Activated CD4-positive, alpha-beta T cell treated with anti-CD3 and anti-CD28 coated beads, Interleukin-2, amount 10 ng/mL, durations not matched to agents 24 days and 14 days (primary cell): ENCODE measurements around the gene CXCL10. TPM values are rescaled to one million over a fixed set of nuclear protein-coding genes. Genes with fewer than 3 reads are reported as not detected.
"Not testable (repeated sequence)": the region's sequence is repeated elsewhere in the genome, so short reads cannot be mapped to it uniquely, and the experiment has no call there.

Experiments used
- DNase-seq: peaks from one replicate; pipeline ENCODE4 v3.0.0; 2022
- H3K27ac Mint-ChIP-seq: one replicate; pipeline ENCODE4 v1.8.0; 2022; ENCODE audit warnings: mild to moderate bottlenecking, mixed read lengths
- H3K27me3 Mint-ChIP-seq: one replicate; pipeline ENCODE4 v1.8.0; 2022; ENCODE audit warnings: mixed read lengths
- H3K36me3 Mint-ChIP-seq: one replicate; pipeline ENCODE4 v1.8.0; 2022; ENCODE audit warnings: low read depth, mild to moderate bottlenecking, mixed read lengths
- H3K4me1 Mint-ChIP-seq: one replicate; pipeline ENCODE4 v1.8.0; 2021; ENCODE audit warnings: mixed read lengths
- H3K4me3 Mint-ChIP-seq: one replicate; pipeline ENCODE4 v1.8.0; 2022; ENCODE audit warnings: mild to moderate bottlenecking, moderate library complexity, mixed read lengths
- H3K9me3 Mint-ChIP-seq: one replicate; pipeline ENCODE4 v1.8.0; 2021; ENCODE audit warnings: mixed read lengths
- intact Hi-C: fragments of 100-400 bp; cut with micrococcal nuclease; formaldehyde crosslinking; loops from one replicate; pipeline ENCODE4 v1.15.1; 2023
- total RNA-seq: library from RNA; stranded (reverse); gene quantifications from 2 replicates; pipeline ENCODE4 v1.2.3, GENCODE V29; 2022

CXCL10 gene
- total RNA-seq, 1 donor from 2014 or later, result 4.3 TPM

DNA sequence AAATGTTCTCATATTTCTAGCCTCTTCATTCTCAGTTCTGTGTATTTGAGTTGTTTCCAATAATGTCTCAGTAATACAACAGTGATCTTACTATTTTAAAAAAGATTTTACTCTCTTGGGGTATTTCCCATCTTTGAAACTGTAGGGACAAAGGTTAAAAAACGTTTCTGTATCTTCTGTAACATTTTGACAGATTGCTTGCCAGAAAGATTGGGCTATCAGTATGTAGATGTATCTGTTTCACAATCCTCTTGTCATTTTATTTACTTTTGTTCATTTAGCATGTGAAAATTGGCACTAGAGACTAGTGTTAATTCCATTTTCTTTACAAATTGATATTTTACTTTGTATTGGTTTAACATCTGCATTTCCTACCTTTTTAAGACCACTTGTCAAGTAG is 9.8 kb downstream of the CXCL10 start:
- no peaks in the 10 kb centered on the region for H3K36me3 Mint-ChIP-seq
- H3K4me1 Mint-ChIP-seq, result peaks cover 10% of the 10 kb centered on the region
- H3K27me3 Mint-ChIP-seq, result peaks cover 4% of the 10 kb centered on the region
- H3K4me3 Mint-ChIP-seq, result no peak overlapping the region
- intact Hi-C loops, result no loop called here
- DNase-seq, result no peak
- H3K27ac Mint-ChIP-seq, result no peak overlapping the region
- H3K9me3 Mint-ChIP-seq, result no peaks in the 10 kb centered on the region

DNA sequence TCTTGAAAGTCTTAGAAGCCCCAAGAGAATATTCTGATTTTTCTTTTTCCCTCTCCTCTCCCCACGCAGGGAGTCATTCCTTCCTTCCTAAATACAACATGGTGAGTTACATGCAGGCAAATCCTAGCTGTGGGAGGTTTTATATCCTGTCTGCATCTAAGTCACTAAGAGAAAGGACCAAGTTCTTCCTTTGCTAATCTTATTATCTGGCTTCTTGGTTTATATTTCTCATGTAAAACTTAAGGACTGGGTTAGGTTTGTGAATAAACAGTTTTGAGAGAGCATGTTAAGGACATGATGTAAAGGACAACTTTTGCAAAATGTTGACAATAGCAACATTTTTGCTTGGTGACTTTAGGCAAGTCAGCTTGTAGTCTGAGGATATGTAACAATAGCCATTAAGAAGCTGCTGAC is 10.9 kb downstream of the CXCL10 start:
- H3K4me3 Mint-ChIP-seq, result no peak overlapping the region
- peaks cover 10% of the 10 kb centered on the region for H3K4me1 Mint-ChIP-seq
- no peak for DNase-seq
- H3K36me3 Mint-ChIP-seq, result no peaks in the 10 kb centered on the region
- H3K27ac Mint-ChIP-seq, result no peak overlapping the region
- H3K9me3 Mint-ChIP-seq, result no peaks in the 10 kb centered on the region
- H3K27me3 Mint-ChIP-seq, result peaks cover 8% of the 10 kb centered on the region
- intact Hi-C loops, result no loop called here

DNA sequence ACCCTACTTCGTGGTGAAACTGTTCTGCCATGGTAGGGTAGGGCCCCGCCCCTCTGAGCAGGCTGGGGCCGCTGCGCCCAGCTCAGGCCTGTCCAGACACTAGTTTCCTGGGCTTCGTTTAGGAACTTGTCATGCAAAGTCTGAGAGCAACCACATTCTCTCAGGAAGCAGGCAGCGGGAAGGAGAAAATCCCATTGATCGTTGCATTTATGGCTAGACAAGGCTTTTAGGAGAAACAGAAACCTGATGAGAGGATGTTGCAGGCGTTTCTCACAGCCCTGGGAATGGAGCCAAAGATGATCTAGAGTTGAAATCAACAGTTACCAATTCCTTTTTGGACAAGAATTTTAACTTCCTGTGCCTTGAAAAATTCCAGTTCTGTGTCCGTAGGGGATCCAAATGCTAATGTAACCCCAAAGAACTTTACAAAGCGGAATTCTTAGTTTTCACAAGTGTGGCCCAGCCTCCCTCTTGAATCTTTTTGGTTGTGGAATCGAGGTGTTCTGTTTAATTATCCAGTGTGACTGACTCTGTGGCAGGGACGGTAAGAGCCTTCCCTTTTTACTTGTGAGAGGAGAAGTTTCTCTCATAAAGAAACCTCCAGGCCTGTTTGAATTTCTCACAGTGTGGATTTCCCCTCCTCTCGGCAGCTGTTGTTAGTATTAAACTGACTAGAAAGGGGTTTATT is 11.5 kb downstream of the CXCL10 start:
- no peak overlapping the region for H3K4me3 Mint-ChIP-seq
- H3K27me3 Mint-ChIP-seq, result peaks cover 13% of the 10 kb centered on the region
- H3K4me1 Mint-ChIP-seq, result peaks cover 10% of the 10 kb centered on the region

DNA sequence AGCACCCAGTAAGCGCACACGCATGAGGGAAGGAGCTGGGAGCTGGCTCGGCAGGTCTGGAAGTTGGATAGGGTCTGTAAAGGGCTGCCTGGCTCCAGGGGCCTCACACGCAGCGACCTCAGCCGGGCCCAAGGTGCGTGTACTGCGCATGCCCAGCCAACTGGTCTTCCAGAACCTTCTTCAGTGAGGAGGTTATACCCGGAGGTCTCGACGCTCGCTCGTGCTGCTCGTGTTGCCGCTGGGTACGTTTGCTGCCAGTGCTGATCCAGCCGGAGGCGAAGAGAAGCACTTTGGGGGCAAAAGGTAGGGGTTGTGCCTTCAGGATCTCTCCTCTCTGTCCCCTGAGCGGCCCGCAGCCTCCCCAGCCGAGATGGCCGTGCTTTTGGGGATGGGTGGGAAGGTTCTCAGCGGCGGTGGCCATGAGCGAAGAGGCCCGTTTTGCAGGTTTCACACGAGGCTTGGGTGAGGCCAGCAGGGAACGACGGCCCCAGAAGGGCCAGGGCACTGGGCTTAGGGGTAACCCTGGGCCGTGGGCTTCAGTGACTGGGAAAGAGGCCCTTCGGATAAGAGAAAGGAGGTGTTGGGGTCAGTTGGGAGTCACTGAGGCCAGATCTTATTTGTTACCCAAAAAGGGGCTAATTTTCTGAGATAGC is 12.2 kb downstream of the CXCL10 start:
- Mint-ChIP-seq H3K27me3 (peaks cover 14% of the 10 kb centered on the region), H3K36me3 (no peaks in the 10 kb centered on the region), H3K4me1 (peaks cover 5% of the 10 kb centered on the region), H3K9me3 (no peaks in the 10 kb centered on the region), H3K4me3 (no peak overlapping the region), H3K27ac (no peak overlapping the region)
- intact Hi-C loops, result no loop called here
- DNase-seq, result no peak

More for the DNA sequence above, 11.5 kb downstream of the CXCL10 start:
- no peaks in the 10 kb centered on the region for H3K9me3 Mint-ChIP-seq
- no peak overlapping the region for H3K27ac Mint-ChIP-seq
- no peak for DNase-seq
- intact Hi-C loops, result no loop called here
- no peaks in the 10 kb centered on the region for H3K36me3 Mint-ChIP-seq

DNA sequence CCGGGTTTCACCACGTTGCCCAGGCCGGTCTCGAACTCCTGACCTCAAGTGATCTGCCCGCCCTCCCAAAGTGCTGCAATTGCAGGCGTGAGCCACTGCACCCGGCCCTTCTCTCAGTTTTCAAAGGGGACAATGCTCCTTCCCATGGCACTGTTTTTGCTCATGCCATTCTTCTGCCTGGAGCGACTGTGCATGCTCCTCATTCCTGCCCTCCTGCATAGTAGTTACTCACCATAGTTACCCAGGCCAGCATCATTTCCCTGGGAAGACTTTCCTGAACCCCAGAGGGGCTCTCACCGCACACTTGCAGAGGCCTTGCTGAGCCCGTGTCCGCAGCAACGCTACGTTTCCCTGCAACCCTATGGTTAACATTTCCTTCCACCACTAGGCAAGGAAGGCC is 12.7 kb downstream of the CXCL10 start:
- no peak overlapping the region for H3K4me3 Mint-ChIP-seq
- intact Hi-C loops, result no loop called here
- no peak overlapping the region for H3K27ac Mint-ChIP-seq
- H3K4me1 Mint-ChIP-seq, result peaks cover 5% of the 10 kb centered on the region
- no peaks in the 10 kb centered on the region for H3K9me3 Mint-ChIP-seq
- peaks cover 14% of the 10 kb centered on the region for H3K27me3 Mint-ChIP-seq
- no peak for DNase-seq
- H3K36me3 Mint-ChIP-seq, result no peaks in the 10 kb centered on the region

DNA sequence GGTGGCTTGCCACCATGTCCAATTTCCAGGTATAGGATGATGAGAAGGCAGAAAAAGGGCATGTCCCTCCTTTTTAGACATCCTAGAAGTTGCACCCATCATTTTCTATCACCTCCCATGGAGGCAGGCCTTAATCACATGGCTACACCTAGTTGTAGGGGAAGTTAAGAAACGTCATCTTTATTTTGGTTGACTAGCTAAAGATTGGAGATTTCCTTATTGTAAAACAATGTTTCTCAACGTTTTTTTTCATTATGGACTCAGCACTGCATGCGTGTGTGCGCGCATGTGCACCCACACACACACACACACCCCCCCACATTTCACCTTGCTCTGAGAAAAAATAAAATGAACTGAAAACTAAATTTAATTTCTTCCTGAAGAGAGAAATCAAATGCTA is 14.0 kb downstream of the CXCL10 start:
- H3K9me3 Mint-ChIP-seq, result no peaks in the 10 kb centered on the region
- no peaks in the 10 kb centered on the region for H3K36me3 Mint-ChIP-seq
- intact Hi-C loops, result no loop called here
- H3K27ac Mint-ChIP-seq, result no peak overlapping the region
- H3K27me3 Mint-ChIP-seq, result peaks cover 12% of the 10 kb centered on the region
- peaks cover 5% of the 10 kb centered on the region for H3K4me1 Mint-ChIP-seq
- no peak for DNase-seq
- H3K4me3 Mint-ChIP-seq, result no peak overlapping the region

DNA sequence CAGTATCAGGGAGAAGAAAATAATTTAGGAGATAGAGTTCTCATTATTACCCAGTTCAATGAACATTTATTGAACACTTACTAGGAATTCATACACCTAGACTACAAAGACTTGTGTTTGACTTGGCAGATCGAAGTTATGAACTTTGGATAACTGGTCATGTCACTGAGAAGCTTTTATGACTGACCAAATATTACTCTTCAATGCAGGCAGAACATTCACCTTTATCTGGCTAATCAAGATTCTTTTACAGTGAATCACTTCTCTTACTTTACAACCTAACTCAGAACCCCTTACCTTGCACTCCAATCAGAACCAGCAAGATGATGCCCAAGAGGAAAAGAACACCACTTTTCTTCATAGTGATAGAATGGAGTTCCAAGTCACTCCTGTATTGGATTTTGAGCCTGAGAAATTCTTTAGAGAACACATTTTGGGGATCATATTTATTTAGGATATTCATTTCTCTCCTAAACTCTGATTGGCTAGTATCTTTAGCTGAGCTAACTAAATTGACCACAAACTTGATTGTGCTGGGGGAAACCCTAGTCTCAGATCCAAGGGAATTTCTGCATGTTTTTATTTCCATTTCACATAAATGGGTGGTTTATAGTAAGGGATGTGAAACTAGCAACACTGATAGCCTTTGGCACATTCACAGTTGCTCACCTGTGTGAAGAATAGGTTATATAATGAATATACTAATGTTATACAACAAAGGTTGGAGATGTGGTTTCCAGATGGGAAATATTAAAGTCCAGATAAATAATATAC is 16.0 kb downstream of the CXCL10 start, which contains the start of gene CXCL9:
TSS of gene CXCL9 (minus strand) at position 421 of the 774 bp plus-strand sequence. CDS start at position 361, 60 bp downstream.
- intact Hi-C loops, result no loop called here
- H3K4me1 Mint-ChIP-seq, result peaks cover 10% of the 10 kb centered on the region

DNA sequence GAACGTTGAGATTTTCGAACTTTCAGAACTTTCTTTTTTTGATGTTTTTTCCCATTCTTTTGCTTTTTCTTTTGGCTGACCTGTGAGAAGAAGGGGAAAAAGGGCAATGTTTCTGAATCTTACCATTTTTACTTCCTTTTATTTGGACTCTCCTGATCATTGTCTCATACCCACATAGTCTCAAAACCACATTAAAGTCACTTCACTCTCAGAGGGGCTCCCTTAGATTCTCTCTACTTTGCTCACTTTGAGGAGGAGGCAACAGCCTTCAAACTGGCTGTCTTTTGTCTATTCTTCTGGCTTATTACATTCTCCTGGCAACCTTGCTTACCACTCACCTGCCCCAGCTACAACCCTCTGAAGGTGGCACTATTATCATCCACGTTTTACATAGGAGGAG is 19.7 kb downstream of the CXCL10 start:
- H3K4me3 Mint-ChIP-seq, result no peak overlapping the region
- H3K36me3 Mint-ChIP-seq, result no peaks in the 10 kb centered on the region
- intact Hi-C loops, result no loop called here
- H3K4me1 Mint-ChIP-seq, result peaks cover 6% of the 10 kb centered on the region
- peaks cover 9% of the 10 kb centered on the region for H3K27me3 Mint-ChIP-seq
- H3K9me3 Mint-ChIP-seq, result no peaks in the 10 kb centered on the region
- no peak for DNase-seq
- no peak overlapping the region for H3K27ac Mint-ChIP-seq

More for the DNA sequence above, 16.0 kb downstream of the CXCL10 start, which contains the start of gene CXCL9:
- Mint-ChIP-seq H3K27me3 (peaks cover 12% of the 10 kb centered on the region), H3K36me3 (no peaks in the 10 kb centered on the region), H3K4me3 (no peak within 1 kb of the TSS), H3K27ac (no peak within 1 kb of the TSS), H3K9me3 (no peaks in the 10 kb centered on the region)
- no peak for DNase-seq

DNA sequence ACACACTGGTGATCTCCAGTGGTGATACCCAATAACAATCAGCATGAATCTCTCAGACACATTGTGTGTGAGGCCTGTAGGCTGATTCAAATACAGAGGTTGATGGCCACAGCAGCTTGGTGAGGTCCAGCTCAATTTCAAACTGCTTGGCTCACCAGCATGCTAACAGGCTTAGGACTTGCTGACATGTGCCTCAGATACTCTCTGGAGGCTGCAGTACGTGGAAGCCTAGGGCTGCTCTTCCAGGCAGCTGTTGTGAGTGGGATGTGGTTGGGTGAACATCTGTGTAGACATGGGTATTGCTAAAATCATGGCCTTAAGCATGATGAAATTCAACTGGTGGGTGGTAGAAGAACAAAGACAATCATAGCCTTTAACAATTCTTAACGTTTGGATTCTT is 20.3 kb downstream of the CXCL10 start:
- Mint-ChIP-seq H3K36me3 (no peaks in the 10 kb centered on the region), H3K4me3 (no peak overlapping the region), H3K4me1 (peaks cover 6% of the 10 kb centered on the region), H3K27me3 (peaks cover 6% of the 10 kb centered on the region), H3K9me3 (no peaks in the 10 kb centered on the region), H3K27ac (no peak overlapping the region)
- no peak for DNase-seq
- intact Hi-C loops, result no loop called here

DNA sequence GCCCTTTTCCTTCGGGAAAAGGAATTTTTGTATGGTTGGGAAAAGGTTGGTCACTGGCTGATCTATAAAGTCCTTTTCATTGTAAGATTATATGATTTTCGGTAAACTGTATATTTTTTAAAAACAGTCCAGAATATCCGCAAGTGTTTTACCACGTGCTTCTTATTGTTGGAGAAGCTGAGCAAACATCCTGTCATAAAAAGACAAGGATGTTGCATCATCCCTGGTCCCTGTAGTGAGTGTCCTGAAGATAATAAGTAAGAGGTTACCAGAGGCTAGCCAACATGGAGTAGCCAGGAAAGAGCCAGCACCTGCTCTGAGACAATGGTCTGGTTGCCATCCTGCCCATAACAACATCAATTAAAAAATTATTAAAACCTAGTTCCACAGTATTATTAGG is 21.1 kb downstream of the CXCL10 start:
- no peak overlapping the region for H3K27ac Mint-ChIP-seq
- H3K36me3 Mint-ChIP-seq, result no peaks in the 10 kb centered on the region
- no peaks in the 10 kb centered on the region for H3K9me3 Mint-ChIP-seq
- H3K4me1 Mint-ChIP-seq, result peaks cover 6% of the 10 kb centered on the region
- intact Hi-C loops, result no loop called here
- H3K27me3 Mint-ChIP-seq, result peaks cover 4% of the 10 kb centered on the region
- no peak for DNase-seq
- H3K4me3 Mint-ChIP-seq, result no peak overlapping the region

DNA sequence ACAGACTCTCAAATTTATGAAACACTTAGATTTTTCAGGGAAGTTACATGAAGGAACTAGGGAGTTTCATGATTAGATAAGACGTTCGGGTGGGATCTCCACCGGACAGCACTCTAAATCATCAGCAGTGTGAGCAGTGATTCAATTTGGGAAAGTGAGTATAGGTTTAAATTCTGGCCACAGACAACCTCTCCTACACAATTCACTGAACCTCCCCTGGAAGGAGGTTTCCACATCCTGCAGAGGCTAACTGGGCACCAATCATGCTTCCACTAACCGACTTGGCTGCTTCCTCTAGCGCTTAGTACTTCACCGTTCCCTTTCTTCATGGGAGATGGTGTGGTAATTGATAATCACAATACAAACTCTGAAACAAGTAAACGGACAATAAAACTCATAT is 21.6 kb downstream of the CXCL10 start:
- Mint-ChIP-seq H3K4me1 (peaks cover 6% of the 10 kb centered on the region), H3K36me3 (no peaks in the 10 kb centered on the region)

DNA sequence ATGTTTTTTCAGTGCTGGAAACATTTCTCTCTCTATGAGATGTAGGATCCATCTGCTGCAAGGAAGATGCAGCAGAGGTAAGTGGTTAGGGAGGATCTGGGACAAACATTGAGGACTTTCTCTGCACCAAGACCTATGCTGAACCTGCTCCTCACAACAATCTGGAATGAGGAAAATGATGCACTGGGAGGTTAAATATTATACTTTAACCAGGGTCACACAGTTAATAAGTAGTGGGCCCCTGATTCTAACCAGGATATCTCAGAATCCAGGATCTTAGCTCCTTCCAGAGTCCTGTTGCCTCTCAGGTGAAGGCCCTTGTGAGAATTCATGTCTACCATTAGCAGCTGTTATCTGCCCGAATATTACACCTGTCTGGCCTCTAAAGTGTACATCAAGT is 23.0 kb downstream of the CXCL10 start:
- Mint-ChIP-seq H3K4me3 (no peak overlapping the region), H3K27me3 (no peaks in the 10 kb centered on the region), H3K36me3 (no peaks in the 10 kb centered on the region), H3K4me1 (peaks cover 6% of the 10 kb centered on the region), H3K9me3 (no peaks in the 10 kb centered on the region), H3K27ac (no peak overlapping the region)
- DNase-seq, result no peak
- intact Hi-C loops, result no loop called here

More for the DNA sequence above, 21.6 kb downstream of the CXCL10 start:
- H3K27me3 Mint-ChIP-seq, result no peaks in the 10 kb centered on the region
- intact Hi-C loops, result no loop called here
- no peak overlapping the region for H3K4me3 Mint-ChIP-seq
- H3K27ac Mint-ChIP-seq, result no peak overlapping the region
- H3K9me3 Mint-ChIP-seq, result no peaks in the 10 kb centered on the region
- DNase-seq, result no peak

DNA sequence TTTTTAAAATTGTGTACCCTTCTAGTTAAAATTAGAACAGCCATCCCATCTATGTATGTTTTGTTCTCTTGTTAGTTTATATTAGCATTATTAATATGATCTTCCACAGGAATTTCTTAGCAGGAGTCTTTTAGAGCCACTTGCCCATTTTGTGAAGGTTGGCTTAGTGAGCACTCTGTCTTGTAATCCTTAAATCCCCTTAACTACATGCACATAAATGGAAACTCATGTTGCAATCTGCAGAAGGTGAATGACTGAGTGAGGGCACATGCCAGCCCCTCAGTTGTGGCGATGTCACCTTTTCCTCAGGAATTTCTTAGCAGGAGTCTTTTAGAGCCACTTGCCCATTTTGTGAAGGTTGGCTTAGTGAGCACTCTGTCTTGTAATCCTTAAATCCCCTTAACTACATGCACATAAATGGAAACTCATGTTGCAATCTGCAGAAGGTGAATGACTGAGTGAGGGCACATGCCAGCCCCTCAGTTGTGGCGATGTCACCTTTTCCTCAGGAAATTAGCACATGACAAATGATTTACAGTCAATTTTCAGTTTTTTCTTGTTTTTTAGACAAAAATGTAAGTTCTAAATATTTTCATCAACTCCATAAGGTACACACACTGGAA is 24.7 kb downstream of the CXCL10 start:
- H3K4me3 Mint-ChIP-seq, H3K4me1 Mint-ChIP-seq, H3K36me3 Mint-ChIP-seq, H3K27ac Mint-ChIP-seq, H3K27me3 Mint-ChIP-seq, DNase-seq, H3K9me3 Mint-ChIP-seq: not testable (repeated sequence)
- intact Hi-C loops, result loop anchor here (10.0 kb wide), 1 partner anchor 306 kb away; the partner anchor contains the start of gene STBD1
